Activated CD4-positive, alpha-beta T cell treated with anti-CD3 and anti-CD28 coated beads for 36 hours (primary cell): ENCODE data around the gene GDPD5. TPM values are rescaled to one million over a fixed set of nuclear protein-coding genes. Genes with fewer than 3 reads are reported as not detected.

Source experiments
- ATAC-seq: fragments of 200-7000 bp; cut with Tn5 transposase; one replicate; pipeline ENCODE4 v1.10.0; 2021; ENCODE audit warnings: mild to moderate bottlenecking, moderate library complexity
- CTCF ChIA-PET: fragments of 350-600 bp; sonication (Branson Sonifier 250); formaldehyde crosslinking; loops from one replicate; lab custom pipeline; 2021; ENCODE audit warnings: antibody characterized with exemption; lab: Charles Lee
- POLR2A ChIA-PET: fragments of 350-600 bp; sonication (Branson Sonifier 250); formaldehyde crosslinking; loops from one replicate; lab custom pipeline; 2021; ENCODE audit warnings: antibody characterized with exemption, inconsistent platforms; lab: Charles Lee
- DNase-seq: peaks from one replicate; pipeline ENCODE4 v3.0.0-alpha.2; 2020
- H3K27ac Mint-ChIP-seq: one replicate; pipeline ENCODE4 v1.8.0; 2021; ENCODE audit warnings: mixed read lengths
- H3K27me3 Mint-ChIP-seq: one replicate; pipeline ENCODE4 v1.8.0; 2021; ENCODE audit warnings: mixed read lengths
- H3K36me3 Mint-ChIP-seq: one replicate; pipeline ENCODE4 v1.8.0; 2021; ENCODE audit warnings: low read depth, mixed read lengths
- H3K4me1 Mint-ChIP-seq: one replicate; pipeline ENCODE4 v1.8.0; 2021; ENCODE audit warnings: mixed read lengths
- H3K4me3 Mint-ChIP-seq: one replicate; pipeline ENCODE4 v1.8.0; 2021; ENCODE audit warnings: mild to moderate bottlenecking, moderate library complexity, mixed read lengths
- H3K9me3 Mint-ChIP-seq: one replicate; pipeline ENCODE4 v1.8.0; 2021; ENCODE audit warnings: low read depth, mixed read lengths
- intact Hi-C, 2 experiments: fragments of 100-400 bp; cut with DNase I in 1 of 2; cut with micrococcal nuclease in 1 of 2; formaldehyde crosslinking; loops; one replicate each; pipeline versions ENCODE4 v1.14.2 to v1.15.1; 2022 to 2024; cut with DNase I, micrococcal nuclease
- total RNA-seq, 2 experiments: library from RNA; stranded (reverse); gene quantifications; one replicate each; pipeline ENCODE4 v1.2.3, GENCODE V29; 2021

GDPD5 gene
- total RNA-seq, 2 experiments from 2014 or later: 16.8 to 22.0 TPM

- Mint-ChIP-seq H3K27me3 (peaks cover 49% of the 10 kb centered on the region), H3K36me3 (peaks cover 10% of the 10 kb centered on the region), H3K9me3 (peaks cover 8% of the 10 kb centered on the region), H3K27ac (no peak overlapping the region), H3K4me3 (peak overlapping the region; percentile 60), H3K4me1 (peaks cover 16% of the 10 kb centered on the region)
- ChIA-PET POLR2A (interaction anchor here (0.6 to 1.6 kb wide), 4 partner anchors 28 to 107 kb away, joined by 3 to 5 read pairs (median 4); partner anchors contain the start of gene RPS3), CTCF (interaction anchor here (1.0 to 1.1 kb wide), 3 partner anchors 43 to 188 kb away, joined by 3 to 4 read pairs (median 3); no protein-coding TSS in a partner anchor)
- peak; percentile 65 for ATAC-seq
- intact Hi-C loops: loop anchor here in 1 of 2 experiments (1.0 kb wide), 3 partner anchors 31 to 189 kb away; partner anchors contain the start of genes GDPD5 and RPS3
- DNase-seq: peak; percentile 77
Measured at GRCh38 chr11:75429902-75430713, 95.6 kb downstream of the GDPD5 start.

GRCh38 chr11:75429641-75429901 is 96.2 kb downstream of the GDPD5 start:
- peak overlapping the region; percentile 55 for H3K4me3 Mint-ChIP-seq
- H3K36me3 Mint-ChIP-seq: peaks cover 10% of the 10 kb centered on the region
- ATAC-seq (no peak), DNase-seq (no peak)
- ChIA-PET CTCF (interaction anchor here (0.5 to 1.1 kb wide), 3 partner anchors 42 to 289 kb away, joined by 3 to 4 read pairs (median 3); no protein-coding TSS in a partner anchor), POLR2A (interaction anchor here (0.7 to 1.6 kb wide), 3 partner anchors 27 to 46 kb away, joined by 3 to 5 read pairs (median 4); partner anchors contain the start of gene RPS3)
- H3K27me3 Mint-ChIP-seq: peaks cover 49% of the 10 kb centered on the region
- peak overlapping the region; percentile 69 for H3K27ac Mint-ChIP-seq
- peaks cover 8% of the 10 kb centered on the region for H3K9me3 Mint-ChIP-seq
- intact Hi-C loops: loop anchor here in 1 of 2 experiments (1.0 kb wide), 1 partner anchor 30 kb away; the partner anchor contains the start of gene RPS3
- H3K4me1 Mint-ChIP-seq: peaks cover 16% of the 10 kb centered on the region

- ATAC-seq (no peak), DNase-seq (no peak)
- Mint-ChIP-seq H3K27me3 (peaks cover 48% of the 10 kb centered on the region), H3K9me3 (peaks cover 8% of the 10 kb centered on the region), H3K36me3 (peaks cover 10% of the 10 kb centered on the region), H3K4me3 (peak overlapping the region; percentile 55), H3K27ac (peak overlapping the region; percentile 69), H3K4me1 (peaks cover 16% of the 10 kb centered on the region)
- intact Hi-C loops: loop anchor here in 1 of 2 experiments (1.0 kb wide), 1 partner anchor 30 kb away; the partner anchor contains the start of gene RPS3
- CTCF ChIA-PET: interaction anchor here (0.5 to 1.5 kb wide), 3 partner anchors 21 to 288 kb away, joined by 3 to 7 read pairs (median 3); no protein-coding TSS in a partner anchor
- POLR2A ChIA-PET: interaction anchor here (1.1 to 1.6 kb wide), 2 partner anchors 27 to 29 kb away, joined by 4 to 5 read pairs; partner anchors contain the start of gene RPS3
Measured at GRCh38 chr11:75428989-75429640, 96.6 kb downstream of the GDPD5 start.

GRCh38 chr11:75428281-75428724 is 97.4 kb downstream of the GDPD5 start:
- CTCF ChIA-PET: interaction anchor here (0.8 to 1.5 kb wide), 2 partner anchors 20 to 148 kb away, joined by 4 to 7 read pairs; no protein-coding TSS in a partner anchor
- DNase-seq (peak; percentile 83), ATAC-seq (peak; percentile 69)
- peaks cover 10% of the 10 kb centered on the region for H3K36me3 Mint-ChIP-seq
- intact Hi-C loops: no loop called here
- H3K27me3 Mint-ChIP-seq: peaks cover 45% of the 10 kb centered on the region
- H3K9me3 Mint-ChIP-seq: peaks cover 8% of the 10 kb centered on the region
- no peak overlapping the region for H3K27ac Mint-ChIP-seq
- POLR2A ChIA-PET: interaction anchor here (1.0 kb wide), 1 partner anchor 19 kb away, joined by 3 read pairs; no protein-coding TSS in a partner anchor
- H3K4me3 Mint-ChIP-seq: peak overlapping the region; percentile 19
- peaks cover 16% of the 10 kb centered on the region for H3K4me1 Mint-ChIP-seq

- no peak overlapping the region for H3K4me3 Mint-ChIP-seq
- ChIA-PET POLR2A (no interaction called here), CTCF (interaction anchor here (1.5 kb wide), 2 partner anchors 19 to 104 kb away, joined by 3 to 7 read pairs; no protein-coding TSS in a partner anchor)
- H3K36me3 Mint-ChIP-seq: peaks cover 12% of the 10 kb centered on the region
- peaks cover 16% of the 10 kb centered on the region for H3K4me1 Mint-ChIP-seq
- DNase-seq (no peak), ATAC-seq (no peak)
- intact Hi-C loops: no loop called here
- H3K27me3 Mint-ChIP-seq: peaks cover 35% of the 10 kb centered on the region
- H3K27ac Mint-ChIP-seq: no peak overlapping the region
- peaks cover 8% of the 10 kb centered on the region for H3K9me3 Mint-ChIP-seq
Measured at GRCh38 chr11:75427181-75427580, 98.6 kb downstream of the GDPD5 start.

GRCh38 chr11:75426720-75427086 is 99.0 kb downstream of the GDPD5 start:
- intact Hi-C loops: no loop called here
- H3K9me3 Mint-ChIP-seq: peaks cover 8% of the 10 kb centered on the region
- ChIA-PET POLR2A (interaction anchor here (0.7 kb wide), 1 partner anchor 27 kb away, joined by 3 read pairs; no protein-coding TSS in a partner anchor), CTCF (interaction anchor here (0.5 to 1.5 kb wide), 3 partner anchors 18 to 110 kb away, joined by 3 to 5 read pairs (median 3); no protein-coding TSS in a partner anchor)
- DNase-seq (no peak), ATAC-seq (no peak)
- peaks cover 16% of the 10 kb centered on the region for H3K4me1 Mint-ChIP-seq
- H3K27me3 Mint-ChIP-seq: peaks cover 30% of the 10 kb centered on the region
- H3K4me3 Mint-ChIP-seq: no peak overlapping the region
- peaks cover 14% of the 10 kb centered on the region for H3K36me3 Mint-ChIP-seq
- no peak overlapping the region for H3K27ac Mint-ChIP-seq

- Mint-ChIP-seq H3K36me3 (peaks cover 14% of the 10 kb centered on the region), H3K4me3 (no peak overlapping the region), H3K4me1 (peaks cover 12% of the 10 kb centered on the region), H3K9me3 (peaks cover 8% of the 10 kb centered on the region), H3K27ac (no peak overlapping the region), H3K27me3 (peaks cover 18% of the 10 kb centered on the region)
- no peak for ATAC-seq
- no peak for DNase-seq
- CTCF ChIA-PET: interaction anchor here (0.7 to 0.8 kb wide), 2 partner anchors 38 to 44 kb away, joined by 3 to 4 read pairs; no protein-coding TSS in a partner anchor
- intact Hi-C loops: no loop called here
- POLR2A ChIA-PET: no interaction called here
Measured at GRCh38 chr11:75425422-75425821, 100.3 kb downstream of the GDPD5 start.

GRCh38 chr11:75424396-75424795 is 101.3 kb downstream of the GDPD5 start:
- no peak for ATAC-seq
- Mint-ChIP-seq H3K4me1 (peaks cover 11% of the 10 kb centered on the region), H3K36me3 (peaks cover 13% of the 10 kb centered on the region), H3K4me3 (no peak overlapping the region), H3K27me3 (peaks cover 16% of the 10 kb centered on the region), H3K27ac (no peak overlapping the region), H3K9me3 (peaks cover 7% of the 10 kb centered on the region)
- intact Hi-C loops: no loop called here
- CTCF ChIA-PET: no interaction called here
- POLR2A ChIA-PET: no interaction called here
- DNase-seq: no peak

- H3K4me1 Mint-ChIP-seq: peaks cover 4% of the 10 kb centered on the region
- H3K36me3 Mint-ChIP-seq: peaks cover 6% of the 10 kb centered on the region
- peaks cover under 1% of the 10 kb centered on the region for H3K9me3 Mint-ChIP-seq
- H3K27ac Mint-ChIP-seq: no peak overlapping the region
- ATAC-seq (no peak), DNase-seq (no peak)
- peaks cover 10% of the 10 kb centered on the region for H3K27me3 Mint-ChIP-seq
- CTCF ChIA-PET: no interaction called here
- intact Hi-C loops: no loop called here
- no peak overlapping the region for H3K4me3 Mint-ChIP-seq
- POLR2A ChIA-PET: interaction anchor here (0.6 kb wide), 1 partner anchor 1652 kb away, joined by 3 read pairs; no protein-coding TSS in a partner anchor
Measured at GRCh38 chr11:75423721-75424120, 102.0 kb downstream of the GDPD5 start.

GRCh38 chr11:75422248-75423231 is 103.2 kb downstream of the GDPD5 start:
- CTCF ChIA-PET: interaction anchor here (0.5 to 0.7 kb wide), 2 partner anchors 91 to 92 kb away, joined by 3 to 4 read pairs; no protein-coding TSS in a partner anchor
- H3K27ac Mint-ChIP-seq: no peak overlapping the region
- POLR2A ChIA-PET: no interaction called here

More at GRCh38 chr11:75422248-75423231, 103.2 kb downstream of the GDPD5 start:
- peaks cover 4% of the 10 kb centered on the region for H3K36me3 Mint-ChIP-seq
- intact Hi-C loops: no loop called here
- H3K4me3 Mint-ChIP-seq: no peak overlapping the region
- no peaks in the 10 kb centered on the region for H3K9me3 Mint-ChIP-seq
- no peaks in the 10 kb centered on the region for H3K4me1 Mint-ChIP-seq
- no peaks in the 10 kb centered on the region for H3K27me3 Mint-ChIP-seq
- ATAC-seq: no peak
- DNase-seq: no peak
